NCI-H345 treated with DMSO at 0.1 percent for 48 hours (cell line): ENCODE data around the gene RCBTB2.
"Not testable (repeated sequence)": the region's sequence is repeated elsewhere in the genome, so short reads cannot be mapped to it uniquely, and the experiment has no call there.

Source experiments
- DNase-seq: peaks from one replicate; lab custom pipeline; 2025; ENCODE audit not compliant: unreplicated experiment; lab: John Stamatoyannopoulos, UW

RCBTB2 gene

DNA sequence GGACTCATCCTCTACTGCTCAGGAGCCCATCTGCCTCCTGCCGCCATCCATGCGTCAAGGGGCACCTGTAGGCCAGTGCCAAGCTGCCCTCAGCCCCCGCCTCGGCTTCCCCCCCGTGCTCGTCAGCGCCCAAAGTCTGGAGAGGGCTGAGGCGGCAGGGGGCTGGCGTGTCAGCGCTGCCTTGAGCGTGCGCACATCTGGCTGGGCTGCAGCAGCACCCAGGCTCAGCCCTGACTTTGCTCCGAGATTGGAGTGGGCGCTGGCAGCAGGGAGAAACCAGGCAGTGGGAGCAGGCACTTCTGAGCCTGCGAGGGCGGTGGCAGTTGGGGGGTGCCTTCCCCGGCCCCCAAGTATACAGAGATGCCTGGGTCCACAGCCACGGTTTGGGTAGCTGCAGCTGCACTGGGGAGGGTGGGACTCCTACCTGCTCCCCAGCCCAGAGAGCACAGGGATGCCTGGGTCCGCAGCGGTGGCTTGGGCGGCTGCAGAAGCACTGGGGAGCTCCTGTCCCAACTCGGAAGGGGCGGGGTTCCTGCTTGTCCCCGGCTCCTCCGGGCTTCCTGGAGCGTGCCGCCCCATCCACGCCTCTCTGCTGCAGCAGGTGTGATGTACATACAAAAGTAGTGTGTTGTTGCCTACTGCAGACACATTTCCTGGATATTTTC, 75.2 kb downstream of the RCBTB2 start:
- no peak for DNase-seq

- DNase-seq = no peak
Measured at GRCh38 chr13:48456546-48456945, 76.3 kb downstream of the RCBTB2 start.

DNA sequence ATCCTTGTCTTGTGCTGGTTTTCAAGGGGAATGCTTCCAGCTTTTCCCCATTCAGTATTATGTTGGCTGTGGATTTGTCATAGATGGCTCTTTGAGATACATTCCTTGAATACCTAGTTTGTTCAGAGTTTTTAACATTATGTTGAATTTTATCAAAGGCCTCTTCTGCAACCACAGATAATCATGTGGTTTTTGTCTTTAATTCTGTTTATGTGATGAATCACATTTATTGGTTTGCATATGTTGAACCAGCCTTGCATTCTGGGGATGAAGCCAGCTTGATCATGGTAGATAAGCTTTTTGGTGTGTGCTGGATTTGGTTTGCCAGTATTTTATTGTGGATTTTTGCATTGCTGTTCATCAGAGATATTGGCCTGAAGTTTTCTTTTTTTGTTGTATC, 81.7 kb downstream of the RCBTB2 start:
- DNase-seq = not testable (repeated sequence)

- DNase-seq = no peak
Measured at GRCh38 chr13:48449656-48450055, 83.2 kb downstream of the RCBTB2 start.

GRCh38 chr13:48448959-48449614, 83.8 kb downstream of the RCBTB2 start:
- DNase-seq = no peak

DNA sequence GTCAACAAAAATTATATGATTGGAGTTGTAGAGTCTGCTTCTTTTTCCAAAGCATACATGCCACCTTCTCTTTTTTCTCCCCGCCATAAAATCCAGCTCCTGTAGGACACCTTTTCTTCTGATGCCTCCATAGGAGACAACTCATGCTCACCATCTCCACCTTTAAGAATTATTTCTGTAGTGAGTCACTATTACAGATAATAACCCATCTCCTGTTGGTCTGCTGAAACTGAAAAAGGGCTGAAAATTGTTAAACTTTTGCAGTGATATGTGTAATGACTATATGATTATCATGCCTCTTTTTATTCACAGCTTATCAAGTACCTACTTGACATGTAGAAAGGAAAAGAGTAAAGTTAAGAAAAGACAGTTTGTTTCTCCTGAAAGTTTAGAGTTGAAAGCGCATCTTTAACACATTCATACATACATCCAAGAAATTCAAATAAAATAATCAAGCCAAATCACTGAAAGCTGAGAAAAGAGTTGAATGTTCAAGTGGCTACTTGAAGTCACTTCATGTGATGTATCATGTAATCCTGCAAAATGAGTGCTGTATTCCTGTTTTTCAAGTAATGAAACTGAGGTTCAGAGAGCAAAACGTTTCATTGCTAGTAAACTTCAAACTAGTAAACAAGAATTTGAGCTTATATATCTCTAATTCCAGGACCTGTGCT, 84.5 kb downstream of the RCBTB2 start:
- no peak for DNase-seq

- no peak for DNase-seq
Measured at GRCh38 chr13:48446464-48446863, 86.4 kb downstream of the RCBTB2 start.

GRCh38 chr13:48443442-48444208, 89.3 kb downstream of the RCBTB2 start:
- no peak for DNase-seq
